Endothelial cell of umbilical vein (primary cell): ENCODE measurements around the gene SIRPB1. TPM values are rescaled to one million over a fixed set of nuclear protein-coding genes. Genes with fewer than 3 reads are reported as not detected.

Source experiments
- BruUV-seq: library from RNA; stranded (reverse); fragments of 400-500 nt; replicated peaks from 2 replicates; lab custom pipeline; 2021; lab: Mats Ljungman, UMichigan
- CTCF ChIA-PET: fragments of 300-600, 350-600 bp; sonication (Branson Sonifier 250); formaldehyde crosslinking; loops from one replicate; lab custom pipeline; 2021; ENCODE audit warnings: antibody characterized with exemption, inconsistent platforms; lab: Charles Lee
- POLR2A ChIA-PET: fragments of 300-600, 350-600 bp; sonication (Branson Sonifier 250); formaldehyde crosslinking; loops from one replicate; lab custom pipeline; 2021; ENCODE audit warnings: antibody characterized with exemption, inconsistent platforms; lab: Charles Lee
- DNase-seq: peaks from one replicate; pipeline ENCODE4 v3.0.0-alpha.2; 2011; ENCODE audit warnings: low read depth, low spot score
- FAIRE-seq: peaks from 2 replicates; lab custom pipeline; 2011; peaks lifted over from hg19 to GRCh38; lab: Jason Lieb, UNC
- H2AFZ ChIP-seq: 2 replicates; pipeline ENCODE4 v1.6.0; 2012; ENCODE audit warnings: low read depth, low read length, control low read depth, inconsistent platforms
- H3K27ac ChIP-seq: 2 replicates; pipeline ENCODE4 v1.5.1; 2011; ENCODE audit warnings: low read depth, mild to moderate bottlenecking, control low read depth, low read length, moderate library complexity; ENCODE audit not compliant: insufficient read depth
- H3K27me3 ChIP-seq, 2 experiments: 2 replicates each; pipeline versions ENCODE4 v1.6.0 to v1.6.1; 2011; ENCODE audit warnings: low read length in 2 of 2, mixed read lengths in 1 of 2; ENCODE audit not compliant: control insufficient read depth in 2 of 2, insufficient read depth in 2 of 2
- H3K36me3 ChIP-seq, 2 experiments: 2 replicates in 1 of 2; 3 replicates in 1 of 2; pipeline ENCODE4 v1.5.1; 2011; ENCODE audit warnings: low read length in 2 of 2, mild to moderate bottlenecking in 1 of 2, moderate library complexity in 1 of 2; ENCODE audit not compliant: control insufficient read depth in 2 of 2, insufficient read depth in 2 of 2; ENCODE audit errors: extremely low read depth in 1 of 2
- H3K4me1 ChIP-seq: 3 replicates; pipeline ENCODE4 v1.5.1; 2011; ENCODE audit warnings: mild to moderate bottlenecking, low read length; ENCODE audit not compliant: control insufficient read depth, insufficient read depth; ENCODE audit errors: extremely low read depth
- H3K4me2 ChIP-seq: 2 replicates; pipeline ENCODE4 v1.6.1; 2011; ENCODE audit warnings: low read length, control low read depth, mixed read lengths; ENCODE audit not compliant: insufficient read depth
- H3K4me3 ChIP-seq, 3 experiments: fragments of 200-600 bp in 1 of 3; sonication (generic), shearing (Covaris generic) in 1 of 3; replicated peaks in 1 of 3; 2 replicates each; pipeline ENCODE4 v1.5.1; 2011 to 2016; ENCODE audit warnings: control low read depth in 3 of 3, low read length in 3 of 3, mild to moderate bottlenecking in 2 of 3, inconsistent platforms in 1 of 3, low read depth in 1 of 3, moderate library complexity in 1 of 3; ENCODE audit not compliant: insufficient read depth in 1 of 3
- H3K79me2 ChIP-seq: 2 replicates; pipeline ENCODE4 v1.6.0; 2012; ENCODE audit warnings: low read length, inconsistent platforms; ENCODE audit not compliant: control insufficient read depth, insufficient read depth
- H3K9ac ChIP-seq: replicated peaks from 2 replicates; pipeline ENCODE3; 2011; ENCODE audit warnings: low read length, control low read depth; ENCODE audit not compliant: insufficient read depth; ENCODE audit errors: extremely low read depth
- H3K9me1 ChIP-seq: replicated peaks from 3 replicates; pipeline ENCODE4 v1.6.0; 2011; ENCODE audit warnings: mild to moderate bottlenecking, low read length; ENCODE audit not compliant: control insufficient read depth, insufficient read depth; ENCODE audit errors: extremely low read depth
- H3K9me3 ChIP-seq: replicated peaks from 2 replicates; pipeline ENCODE4 v1.5.1; 2012; ENCODE audit warnings: low read length, inconsistent platforms; ENCODE audit not compliant: control insufficient read depth, insufficient read depth
- H4K20me1 ChIP-seq: replicated peaks from 2 replicates; pipeline ENCODE3; 2011; ENCODE audit warnings: mild to moderate bottlenecking, low read length; ENCODE audit not compliant: control insufficient read depth, insufficient read depth; ENCODE audit errors: extremely low read depth
- CTCF ChIP-seq, 2 donors: IDR thresholded peaks; 1 replicate in 1 of 2; 2 replicates in 1 of 2; pipeline ENCODE4 v1.5.1; 2011; ENCODE audit warnings: low read length in 2 of 2, mild to moderate bottlenecking in 2 of 2, moderate library complexity in 2 of 2, control low read depth in 1 of 2, inconsistent platforms in 1 of 2, low read depth in 1 of 2; ENCODE audit not compliant: insufficient read depth in 1 of 2; ENCODE audit errors: extremely low read depth in 1 of 2
- EZH2 ChIP-seq: IDR thresholded peaks from 2 replicates; pipeline ENCODE4 v1.6.1; 2012; ENCODE audit warnings: borderline replicate concordance, low read depth, mild to moderate bottlenecking, moderate library complexity, low read length, inconsistent platforms; ENCODE audit not compliant: severe bottlenecking
- FOS ChIP-seq: IDR thresholded peaks from 2 replicates; pipeline ENCODE4 v1.6.1; 2011; ENCODE audit warnings: mild to moderate bottlenecking, low read length, moderate library complexity, borderline replicate concordance; ENCODE audit not compliant: insufficient read depth
- GATA2 ChIP-seq: IDR thresholded peaks from 2 replicates; pipeline ENCODE4 v1.7.0; 2011; ENCODE audit warnings: low read depth, mild to moderate bottlenecking, moderate library complexity, mixed read lengths, low read length; ENCODE audit not compliant: insufficient read length, insufficient read depth
- JUN ChIP-seq: IDR thresholded peaks from 2 replicates; pipeline ENCODE4 v1.6.1; 2011; ENCODE audit warnings: borderline replicate concordance, low read depth; ENCODE audit not compliant: insufficient read length, insufficient read depth
- MAX ChIP-seq: IDR thresholded peaks from 2 replicates; pipeline ENCODE4 v1.6.1; 2011; ENCODE audit not compliant: insufficient read depth, insufficient read length
- MYC ChIP-seq: IDR thresholded peaks from one replicate; pipeline ENCODE4 v1.6.1; 2011; ENCODE audit warnings: mild to moderate bottlenecking, low read depth, low read length
- POLR2A ChIP-seq: IDR thresholded peaks from 2 replicates; pipeline ENCODE4 v1.6.1; 2012; ENCODE audit warnings: low read depth, mild to moderate bottlenecking, control low read depth, low read length
- POLR2AphosphoS5 ChIP-seq: IDR thresholded peaks from 2 replicates; pipeline ENCODE4 v1.6.1; 2012; ENCODE audit warnings: low read depth, mild to moderate bottlenecking, control low read depth, low read length, moderate library complexity; ENCODE audit not compliant: insufficient read depth
- dilution Hi-C: fragments of 300-500 bp; cut with MboI; formaldehyde crosslinking; loops from one replicate; pipeline ENCODE4 v1.15.0; 2019; ENCODE audit warnings: low sequenced_read_pairs; ENCODE audit not compliant: extremely low pct_ligation_motif_present
- intact Hi-C: fragments of 100-400 bp; cut with micrococcal nuclease; formaldehyde crosslinking; loops from one replicate; pipeline ENCODE4 v1.10.0; 2022
- polyA plus RNA-seq, 4 experiments: library from polyadenylated mRNA; depleted of rRNA in 3 of 4; stranded (reverse) in 3 of 4; unstranded in 1 of 4; fragments of >200 nt; gene quantifications; 2 replicates each; pipeline versions ENCODE4 v1.2.1 to v1.2.3, GENCODE V29; 2011 to 2012; ENCODE audit warnings: missing spikeins in 1 of 4
- total RNA-seq: library from RNA; stranded (reverse); gene quantifications from 2 replicates; pipeline ENCODE4 v1.2.3, GENCODE V29; 2021

SIRPB1 gene
- total and polyA plus RNA-seq, 2 donors (not counting 3 experiments of a cell fraction or from before 2014, with no cell fraction given) = 0.10 to 6.5 TPM

DNA sequence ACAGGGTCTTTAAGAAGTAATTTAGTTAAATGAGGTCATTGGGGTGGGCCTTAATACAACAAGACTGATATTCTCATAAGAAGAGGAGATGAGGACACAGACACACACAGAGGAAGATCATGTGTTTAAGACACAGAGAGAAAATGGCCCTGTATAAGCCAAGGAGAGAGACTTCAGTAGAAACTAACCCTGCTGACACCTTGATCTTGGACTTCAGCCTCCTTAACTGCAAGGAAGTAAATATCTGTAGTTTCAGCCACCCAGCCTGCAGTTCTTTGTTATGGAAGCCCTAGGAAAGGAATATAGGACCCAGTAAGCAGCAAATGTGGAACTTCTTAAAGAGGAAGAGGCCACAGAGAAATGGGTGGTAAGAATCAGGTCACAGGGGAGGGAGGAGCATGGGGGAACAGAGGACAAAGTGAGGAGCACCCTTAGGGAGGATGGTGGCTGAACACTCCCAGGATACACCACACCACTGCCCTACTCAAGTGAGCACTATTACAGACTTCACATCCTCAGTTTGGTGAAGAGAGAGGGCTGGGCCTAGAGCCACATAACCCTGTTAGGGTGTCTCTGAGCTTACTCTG is 762 bp downstream of the SIRPB1 start:
- dilution Hi-C loops = no loop called here
- Histone ChIP-seq H3K4me3 (no peak overlapping the region), H3K4me2 (no peak overlapping the region), H3K36me3 (no peaks in the 10 kb centered on the region), H3K9me3 (no peaks in the 10 kb centered on the region), H3K27me3 (no peaks in the 10 kb centered on the region), H3K27ac (no peak overlapping the region), H4K20me1 (no peaks in the 10 kb centered on the region), H3K4me1 (peaks cover 34% of the 10 kb centered on the region), H3K9ac (no peak overlapping the region), H2AFZ (no peak overlapping the region), H3K79me2 (no peaks in the 10 kb centered on the region), H3K9me1 (no peaks in the 10 kb centered on the region)
- POLR2A ChIA-PET = interaction anchor here (0.5 kb wide), 1 partner anchor 318 kb away, joined by 3 read pairs; no protein-coding TSS in a partner anchor
- CTCF ChIA-PET = no interaction called here
- no peak for FAIRE-seq
- intact Hi-C loops = no loop called here
- TF ChIP-seq GATA2 = no peak
- TF ChIP-seq FOS = no peak
- no peak for TF ChIP-seq MAX
- TF ChIP-seq CTCF (IDR thresholded peaks at IDR 0.05; ENCODE audit: extremely low read depth in 1 of 2, insufficient read depth in 1 of 2, low read depth in 1 of 2, low read length in 2 of 2) = no peak
- no peak for TF ChIP-seq POLR2A
- no peak for TF ChIP-seq EZH2
- TF ChIP-seq POLR2AphosphoS5 = no peak
- TF ChIP-seq JUN = no peak
- TF ChIP-seq MYC = no peak
- DNase-seq = no peak
- BruUV-seq = no TSS peak
